Hepatic stellate cell (primary cell): ENCODE measurements around the gene C1orf35.

ENCODE experiments used
- DNase-seq: peaks from one replicate; pipeline ENCODE4 v3.0.0; 2011; ENCODE audit warnings: low spot score

The C1orf35 gene

DNA sequence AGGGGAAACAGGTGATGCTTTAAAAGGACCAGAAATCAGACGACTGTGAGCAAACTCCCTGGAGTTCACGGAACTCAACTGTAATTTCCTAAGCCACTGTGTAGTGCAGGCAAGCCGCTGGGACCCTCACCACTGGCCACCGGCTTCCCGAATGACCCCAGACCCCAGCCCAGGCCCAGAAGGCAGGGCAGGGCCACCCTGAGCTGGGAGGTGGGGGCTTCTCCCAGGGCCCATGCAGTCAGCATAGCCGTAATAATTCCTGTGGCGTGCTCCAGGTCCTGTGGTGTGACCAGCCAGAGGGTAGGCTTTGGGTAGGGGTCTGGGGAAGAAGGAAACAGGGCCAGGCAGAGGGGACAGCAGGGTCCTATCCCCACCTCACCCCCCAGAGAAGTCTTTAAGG, 24.1 kb downstream of the C1orf35 start:
- DNase-seq = no peak

DNA sequence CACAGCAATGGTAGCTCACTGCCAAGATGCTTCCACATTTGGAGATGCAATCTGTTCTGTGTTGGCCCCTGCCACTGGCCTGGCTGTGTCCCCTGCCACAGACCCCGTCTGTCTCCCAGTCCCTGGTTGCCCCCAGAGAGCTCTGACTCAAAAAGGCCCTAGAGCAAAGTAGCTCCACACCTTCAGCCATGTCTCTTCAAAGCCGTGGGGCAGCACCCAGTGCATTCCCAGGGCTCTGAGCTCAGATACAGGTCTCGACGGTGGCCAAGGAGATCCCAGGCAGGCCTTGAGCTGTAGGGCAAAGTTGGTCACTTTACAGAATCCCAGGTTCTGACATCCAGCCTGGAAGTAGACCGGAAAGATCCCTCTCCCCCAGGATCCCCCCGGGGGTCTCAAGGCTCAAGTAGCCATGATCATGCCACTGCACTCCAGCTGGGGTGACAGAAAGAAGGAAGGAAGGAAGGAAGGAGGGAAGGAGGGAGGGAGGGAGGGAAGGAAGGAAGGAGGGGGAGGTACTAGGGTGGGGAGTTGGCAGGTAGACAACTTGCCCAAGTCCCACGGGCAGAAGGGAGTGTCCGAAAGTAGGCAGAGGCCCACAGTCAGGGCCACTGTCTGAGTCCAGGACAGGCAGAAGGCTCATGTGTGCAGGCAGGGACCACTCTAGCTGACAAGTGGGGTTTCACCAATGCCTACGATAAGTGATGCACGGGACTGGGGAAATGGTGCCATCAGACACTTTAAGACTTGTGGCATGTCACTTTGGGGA, 25.4 kb downstream of the C1orf35 start:
- no peak for DNase-seq

DNA sequence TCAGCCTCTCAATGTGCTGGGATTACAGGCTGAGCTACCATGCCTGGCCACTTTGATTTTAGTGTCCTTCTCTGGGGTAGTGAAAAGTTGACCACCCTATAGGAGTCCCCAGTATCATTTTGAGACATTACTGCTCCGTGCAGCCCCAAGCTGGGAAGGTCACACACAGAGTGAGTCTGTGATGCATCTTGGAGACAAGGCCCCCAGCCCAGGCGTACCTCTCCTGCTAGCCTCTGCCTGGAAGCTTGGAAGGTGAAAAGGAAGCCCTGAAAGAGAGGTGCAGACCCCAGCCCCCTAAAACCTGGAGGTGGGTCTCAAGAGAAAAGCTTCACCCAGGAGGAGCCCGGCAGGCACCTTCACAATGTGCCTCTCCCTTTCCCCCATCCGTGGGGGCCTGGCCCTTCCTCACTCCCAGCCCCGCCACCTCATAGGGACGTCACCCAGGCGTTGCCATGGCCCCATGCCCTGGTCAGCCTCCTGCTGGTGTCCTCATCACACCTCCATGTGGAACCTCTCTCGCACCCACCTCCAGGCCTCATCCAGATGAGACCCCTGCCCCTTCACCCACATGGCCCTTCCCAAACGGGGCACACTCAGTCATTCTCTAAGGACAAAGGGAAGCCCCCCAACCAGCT, 26.2 kb downstream of the C1orf35 start:
- no peak for DNase-seq

DNA sequence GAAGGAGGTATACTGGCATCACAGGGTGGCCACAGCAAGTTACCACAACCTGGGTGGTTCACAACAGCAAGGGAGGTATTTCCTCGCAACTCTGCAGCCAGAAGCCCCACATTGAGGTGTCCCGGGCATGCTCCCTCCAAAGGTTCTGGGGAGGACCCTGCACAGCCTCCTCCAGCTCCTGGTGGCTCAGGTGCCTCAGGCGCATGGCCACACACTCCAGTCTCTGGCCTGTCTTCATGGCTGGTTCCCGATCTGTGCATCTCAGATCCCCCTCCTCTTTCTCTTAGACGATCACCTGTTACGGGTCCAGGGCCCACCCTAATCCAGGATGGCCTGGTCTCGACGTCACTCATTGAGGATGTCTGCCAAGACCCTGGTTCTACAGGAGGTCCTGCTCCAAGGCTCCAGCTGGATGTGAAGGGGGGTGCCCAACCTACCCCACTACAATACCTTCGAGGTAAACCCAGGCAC, 27.3 kb downstream of the C1orf35 start:
- DNase-seq = no peak

DNA sequence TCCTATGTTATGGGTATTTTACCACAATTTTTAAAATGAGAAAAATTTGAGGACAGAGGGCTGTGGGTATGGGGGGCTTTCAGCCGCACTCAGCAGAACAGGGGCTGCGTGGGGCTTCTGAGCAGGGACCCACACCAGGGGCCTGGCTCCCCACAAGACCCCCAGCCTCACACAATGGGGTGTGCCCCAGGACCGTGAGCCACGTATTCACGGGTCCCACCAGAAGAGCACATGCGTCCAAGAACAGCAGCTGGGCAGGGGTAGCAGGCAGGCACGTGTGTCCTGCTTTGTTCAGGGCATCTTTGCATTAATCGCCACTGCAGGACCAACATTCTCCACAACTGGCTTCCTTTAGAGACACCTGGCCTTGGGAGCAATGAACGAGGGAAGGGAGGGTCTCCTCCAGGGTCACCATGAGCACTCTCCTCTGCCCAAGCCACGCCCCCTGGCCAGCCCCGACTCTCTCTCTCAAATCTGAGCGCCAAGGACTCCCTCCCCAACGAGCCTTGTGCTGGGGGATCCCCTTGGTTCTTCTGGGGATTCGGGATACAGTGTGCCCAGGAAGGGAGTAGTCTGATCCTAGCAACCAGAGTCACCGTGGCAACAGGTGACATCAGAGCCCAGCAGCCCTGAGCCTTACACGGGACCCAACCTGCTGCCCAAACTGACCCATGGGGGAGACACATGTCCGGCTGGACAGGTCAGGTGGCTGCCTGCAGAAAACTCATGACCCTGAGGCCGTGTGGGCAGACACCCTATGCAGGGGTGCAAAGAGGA, 28.0 kb downstream of the C1orf35 start:
- no peak for DNase-seq

DNA sequence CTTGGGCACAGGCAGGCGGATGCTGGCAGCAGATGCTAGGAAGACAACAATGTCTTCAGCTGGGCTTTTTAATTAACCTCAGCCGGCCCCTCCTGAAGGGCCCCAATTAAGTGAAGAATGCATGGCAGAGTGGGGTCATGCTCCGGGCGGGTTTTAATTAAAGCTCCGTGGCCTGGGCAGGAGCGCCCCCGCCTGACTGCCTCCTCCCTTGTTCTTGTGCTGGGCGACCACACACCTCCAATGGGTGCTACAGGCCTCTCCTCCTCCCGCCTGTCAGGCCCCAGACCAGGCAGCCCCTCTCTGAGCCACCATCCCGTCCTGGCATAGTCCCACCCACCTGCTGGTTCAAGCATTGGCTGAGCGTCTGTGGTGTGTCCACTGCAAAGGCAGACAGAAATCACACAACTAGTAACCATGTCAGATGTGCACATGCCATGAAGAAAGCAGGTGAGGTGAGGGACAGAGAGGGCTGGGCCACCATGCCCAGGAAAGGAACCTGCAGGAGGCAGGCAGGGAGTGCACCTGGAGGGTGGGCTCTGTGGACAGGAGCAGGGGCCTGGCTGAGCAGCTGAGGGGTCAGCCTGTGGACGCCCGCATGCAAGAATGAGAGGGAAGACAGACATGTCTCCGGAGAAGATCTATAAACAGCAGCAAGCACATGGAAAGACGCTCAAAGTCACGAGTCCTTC, 29.1 kb downstream of the C1orf35 start:
- DNase-seq = no peak

DNA sequence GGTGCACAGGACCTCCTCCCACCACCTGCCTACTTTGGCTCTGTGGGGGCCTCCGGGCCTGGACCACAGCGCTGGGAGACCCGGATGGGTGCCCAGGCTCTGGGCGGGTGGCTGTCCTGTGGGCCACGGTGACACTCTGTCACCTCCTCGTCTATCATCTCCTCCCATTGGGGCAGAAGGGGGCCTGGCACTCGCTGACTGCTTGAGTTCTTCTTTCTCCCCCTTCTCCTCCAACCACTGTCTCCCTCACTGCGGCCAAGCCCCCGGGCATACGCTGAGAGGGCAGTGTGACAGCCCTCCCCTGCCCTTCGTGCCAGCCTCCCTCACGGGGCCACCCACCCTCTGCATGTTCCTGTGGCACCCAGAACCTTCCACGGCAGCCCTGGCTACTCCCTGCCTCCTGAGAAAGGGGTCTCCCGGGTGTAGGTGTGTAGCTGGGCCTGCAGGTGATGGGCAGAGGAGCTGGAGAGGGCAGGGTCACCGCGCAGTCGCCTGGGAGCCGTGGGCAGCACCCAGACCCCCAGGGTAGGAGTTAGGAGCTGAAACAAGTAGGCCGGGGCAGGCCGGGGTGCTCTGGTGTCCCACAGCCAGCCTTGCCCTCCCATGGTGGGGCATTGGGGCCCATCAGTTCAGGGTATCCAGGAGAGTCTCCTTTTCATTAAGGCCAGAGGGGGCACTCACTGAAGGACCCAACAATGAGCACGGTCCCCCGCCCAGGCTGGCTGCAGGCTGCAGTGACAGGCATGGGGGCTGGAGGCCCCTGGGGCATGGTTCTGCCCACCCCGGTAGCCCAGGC, 29.9 kb downstream of the C1orf35 start:
- DNase-seq = no peak

DNA sequence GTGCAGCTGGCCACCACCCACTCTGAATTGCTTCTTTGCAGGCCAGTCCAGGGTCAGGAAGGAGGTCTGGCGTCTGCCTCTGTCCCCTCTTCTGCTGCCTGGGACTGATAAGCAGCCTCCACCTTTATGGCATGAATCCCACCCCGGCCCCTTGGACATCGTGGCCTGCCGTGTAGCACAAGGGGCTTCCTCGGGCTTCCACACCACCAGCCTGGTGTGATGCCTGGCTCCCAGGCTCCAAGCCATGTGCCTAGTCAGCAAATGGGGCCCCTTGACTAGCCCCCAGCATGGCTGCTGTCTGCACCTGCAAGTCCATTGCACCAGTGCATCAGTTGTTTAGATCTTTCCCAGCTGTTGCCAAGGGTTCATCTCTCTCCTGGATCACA, 30.5 kb downstream of the C1orf35 start:
- no peak for DNase-seq

DNA sequence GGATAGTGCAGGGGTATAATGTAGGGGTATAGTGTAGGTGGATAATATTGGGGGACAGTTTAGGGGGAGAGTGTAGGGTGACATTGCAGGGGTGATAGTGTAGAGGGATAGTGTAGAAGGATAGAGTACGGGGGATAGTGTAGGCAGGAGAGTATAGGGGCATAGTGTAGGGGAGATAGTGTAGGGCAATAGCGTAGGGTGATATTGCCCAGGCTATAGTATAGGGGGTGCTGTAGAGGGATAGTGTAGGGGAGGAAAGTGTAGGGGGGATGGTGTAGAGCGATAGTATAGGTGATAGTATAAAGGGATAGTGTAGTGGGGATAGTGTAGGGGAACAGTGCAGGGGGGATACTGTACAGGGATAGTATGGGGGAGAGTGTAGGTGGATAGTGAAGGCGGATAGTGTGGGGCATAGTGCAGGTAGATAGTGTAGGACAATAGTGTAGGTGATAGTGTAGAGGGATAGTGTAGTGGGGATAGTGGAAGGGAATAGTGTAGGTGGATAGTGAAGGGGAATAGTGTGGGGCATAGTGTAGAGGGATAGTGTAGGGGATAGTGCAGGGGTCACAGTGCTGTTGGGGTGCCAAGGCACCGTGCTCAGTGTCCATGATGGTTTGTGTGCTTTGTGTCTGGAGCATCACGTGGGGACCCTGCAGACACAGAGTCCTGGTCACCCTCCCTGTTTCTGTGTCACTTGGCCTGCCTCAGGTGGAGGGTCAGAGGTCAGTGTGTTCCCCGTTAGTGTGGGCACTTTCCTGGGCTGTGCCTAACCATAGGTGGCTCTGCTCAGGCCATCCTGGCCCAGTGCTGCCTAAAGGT, 31.1 kb downstream of the C1orf35 start:
- DNase-seq = no peak

DNA sequence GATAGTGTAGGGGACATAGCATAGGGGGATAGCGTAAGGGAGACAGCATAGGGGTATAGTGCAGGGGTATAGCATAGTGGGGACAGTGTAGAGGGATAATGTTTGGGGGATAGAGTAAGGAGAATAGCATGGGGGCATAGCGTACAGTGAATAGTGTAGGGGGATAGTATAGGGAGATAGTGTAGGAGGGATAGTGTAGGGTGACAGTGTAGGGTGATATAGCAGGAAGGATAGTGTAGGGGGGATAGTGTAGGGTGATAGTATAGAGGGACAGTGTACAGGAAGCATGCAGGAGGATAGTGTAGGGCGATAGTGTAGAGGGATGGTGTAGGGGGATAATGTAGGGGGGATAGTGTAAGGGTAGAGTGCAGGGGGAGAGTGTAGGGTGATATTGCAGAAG, 32.3 kb downstream of the C1orf35 start:
- no peak for DNase-seq

DNA sequence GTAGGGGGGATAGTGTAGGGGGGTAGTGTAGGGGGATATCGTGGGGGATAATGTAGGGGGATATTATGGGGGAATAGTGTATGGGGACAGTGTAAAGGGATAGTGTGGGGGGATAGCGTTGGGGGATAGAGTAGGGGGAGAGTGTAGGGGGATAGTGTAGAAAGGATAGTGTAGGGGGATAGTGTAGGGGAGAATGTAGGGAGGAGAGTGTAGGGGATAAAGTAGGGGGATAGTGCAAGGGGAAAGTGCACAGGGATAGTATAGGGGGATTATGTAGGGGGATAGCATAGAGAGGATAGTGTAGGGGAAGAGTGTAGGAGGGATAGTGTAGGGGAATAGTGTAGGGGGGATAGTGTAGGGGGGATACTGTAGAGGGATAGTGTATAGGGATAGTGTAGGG, 33.0 kb downstream of the C1orf35 start:
- DNase-seq = no peak

DNA sequence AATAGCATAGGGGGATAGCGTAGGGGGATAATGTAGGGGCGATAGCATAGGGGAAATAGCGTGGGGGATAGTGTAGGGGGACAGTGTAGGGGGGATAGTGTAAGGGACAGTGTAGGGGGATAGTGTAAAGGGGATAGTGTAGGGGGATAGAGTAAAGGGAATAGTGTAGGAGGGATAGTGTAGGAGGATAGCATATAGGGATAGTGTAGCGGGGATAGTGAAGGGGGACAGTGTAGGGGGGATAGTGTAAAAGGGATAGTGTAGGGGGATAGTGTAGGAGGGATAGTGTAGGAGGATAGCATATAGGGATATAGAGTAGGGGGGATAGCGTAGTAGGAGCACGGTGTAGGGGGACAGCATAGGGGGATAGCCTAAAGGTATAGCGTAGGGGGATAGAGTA, 34.8 kb downstream of the C1orf35 start:
- DNase-seq = no peak

DNA sequence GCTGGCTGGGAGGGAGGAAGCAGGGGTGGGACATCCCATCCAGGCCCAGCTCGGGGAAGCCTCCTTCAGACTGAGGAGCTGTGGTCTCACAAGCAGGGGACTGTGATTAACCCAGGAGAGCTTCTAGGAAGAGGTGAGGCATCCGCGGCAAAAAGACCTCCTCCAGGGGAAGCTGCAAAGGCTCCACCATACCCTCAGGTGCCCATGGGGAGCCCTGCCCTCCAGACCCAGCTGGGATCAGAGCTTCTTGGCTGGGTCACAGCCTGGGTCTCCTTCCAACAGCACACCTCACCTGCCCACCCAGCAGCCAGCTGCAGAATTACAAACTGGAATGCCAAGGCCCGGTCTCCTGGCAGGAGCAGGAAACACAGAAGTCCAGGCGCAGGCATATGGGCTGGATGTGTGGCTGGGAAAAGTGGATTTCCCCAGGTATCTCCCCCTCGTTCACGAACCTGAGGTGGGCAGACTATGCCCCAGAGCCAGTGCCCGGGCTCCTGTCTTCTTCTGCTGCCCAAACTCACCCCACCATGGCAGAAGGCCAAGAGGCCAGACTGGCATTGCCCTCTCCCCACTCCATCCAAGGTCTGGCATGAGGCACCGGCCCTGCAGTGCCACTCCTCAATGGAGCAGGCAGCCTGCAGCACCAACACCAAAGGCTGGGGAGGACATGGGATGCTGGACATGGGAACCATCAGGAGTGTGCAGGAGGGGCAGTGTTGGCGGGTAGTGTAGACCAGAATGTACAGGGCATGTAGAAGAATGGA, 36.1 kb downstream of the C1orf35 start:
- DNase-seq = no peak

DNA sequence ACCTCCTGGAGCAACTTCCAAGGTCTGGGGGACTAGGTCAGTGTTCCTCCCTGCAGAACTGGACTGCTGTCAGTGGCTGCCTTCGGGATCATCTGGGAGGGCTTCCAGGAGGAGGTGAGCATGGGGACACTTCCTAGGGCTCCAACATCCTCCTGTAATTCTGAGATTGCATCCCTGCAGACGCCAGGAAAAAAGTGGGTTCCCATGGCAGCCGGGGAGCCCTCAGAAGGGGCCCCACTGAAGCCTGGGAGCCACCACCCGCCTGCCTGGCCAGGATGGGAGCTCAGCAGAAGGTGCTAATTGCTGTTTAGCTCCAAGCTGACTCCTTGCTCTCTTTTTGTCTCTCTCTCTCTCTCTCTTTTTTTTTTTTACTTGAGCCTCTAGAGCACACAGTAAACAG, 36.7 kb downstream of the C1orf35 start:
- DNase-seq = no peak

DNA sequence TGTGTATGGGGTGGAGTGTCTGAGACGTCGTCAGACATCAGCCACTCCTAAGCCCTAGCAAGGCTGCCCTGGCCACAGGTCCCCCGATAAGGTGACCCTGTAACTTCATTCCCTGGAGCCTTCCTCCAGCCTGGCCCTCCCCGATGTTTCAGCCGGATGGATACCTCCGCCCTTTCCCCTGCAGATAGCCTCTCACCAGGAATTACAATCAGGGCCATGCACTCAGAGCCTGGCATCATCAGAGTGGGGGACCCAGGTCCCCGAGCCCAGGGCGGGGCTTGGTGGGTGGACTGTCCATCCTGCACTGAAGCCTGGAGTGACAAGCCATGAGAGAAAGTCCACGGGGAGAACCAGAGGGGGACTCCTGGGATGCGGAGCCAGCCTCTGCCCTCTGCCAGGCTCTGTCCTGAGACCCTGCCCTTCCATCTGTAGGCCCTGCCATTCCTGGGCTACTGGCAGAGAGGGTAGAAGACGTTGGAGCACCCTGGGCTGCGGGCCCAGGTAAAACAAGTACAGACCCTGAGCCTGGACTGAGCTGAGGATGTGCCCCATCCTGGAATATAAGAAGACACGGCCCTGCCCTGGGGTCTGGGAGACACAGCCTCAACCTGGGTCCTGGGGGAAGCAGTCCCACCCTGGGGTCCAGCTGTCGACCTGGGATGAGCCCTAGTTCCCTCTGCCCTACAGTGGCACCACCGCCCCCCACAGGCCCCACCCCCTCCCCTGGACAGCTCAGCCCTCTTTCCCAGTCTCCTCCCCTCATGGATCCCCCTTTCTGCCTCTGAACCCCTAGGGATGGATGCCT, 37.4 kb downstream of the C1orf35 start:
- no peak for DNase-seq

DNA sequence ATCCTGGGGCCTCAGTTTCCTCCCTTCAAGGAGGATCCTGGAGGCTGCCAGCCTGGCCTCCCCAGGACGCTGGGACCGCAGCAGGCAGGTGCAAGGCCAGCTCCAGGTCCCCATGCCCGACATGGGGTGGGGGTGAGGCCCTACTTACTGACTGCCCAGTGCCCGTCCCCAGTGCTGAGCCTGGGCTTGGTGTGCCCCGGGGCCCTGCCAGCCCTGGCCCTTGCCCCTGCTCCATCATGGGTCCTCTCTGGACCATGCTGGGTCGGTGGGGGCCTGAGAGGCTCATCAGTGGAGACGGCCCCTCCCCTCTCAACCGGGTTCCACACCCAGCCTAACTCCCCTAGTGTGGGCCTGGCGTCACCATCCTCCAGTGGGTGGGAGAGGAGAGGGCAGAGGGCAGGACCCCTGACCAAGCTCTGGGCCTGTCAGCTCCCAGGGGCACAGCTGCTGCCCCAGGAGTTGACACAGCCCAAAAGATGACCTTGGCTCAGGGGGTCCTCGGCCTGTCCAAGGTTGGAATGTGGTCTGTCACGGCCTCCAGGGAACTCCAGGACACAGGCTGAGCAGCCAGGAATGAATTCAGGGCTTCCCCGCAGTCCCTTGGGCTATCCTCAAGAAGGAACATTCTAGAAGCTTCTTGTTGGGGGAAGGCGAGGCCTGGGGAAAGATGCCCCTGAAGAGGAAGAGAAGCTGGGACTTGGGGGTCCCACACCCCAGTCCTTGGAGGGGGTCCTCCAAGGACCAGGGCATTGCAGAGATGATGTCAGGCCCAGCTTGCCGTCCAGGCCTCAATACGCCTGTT, 38.2 kb downstream of the C1orf35 start:
- DNase-seq = no peak

DNA sequence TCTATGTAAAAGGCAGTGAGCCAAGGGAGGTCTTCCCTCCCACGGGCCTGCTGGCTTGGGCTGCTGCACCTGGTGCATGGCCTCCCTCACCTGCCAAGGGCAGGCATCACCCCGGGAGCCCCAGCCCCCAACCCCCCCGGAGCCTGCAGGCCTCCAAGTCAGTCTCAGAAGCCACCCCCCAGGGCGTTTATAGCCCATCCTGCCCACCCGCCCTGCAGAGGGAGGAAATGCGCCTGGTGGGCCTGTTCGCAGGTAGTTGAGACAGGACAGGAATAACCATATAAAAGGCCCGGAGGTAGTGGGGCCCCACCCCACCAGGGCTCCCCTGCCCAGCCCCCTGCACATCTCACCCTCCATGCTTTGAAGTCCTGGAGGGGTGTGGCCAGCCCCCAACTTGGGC, 38.8 kb downstream of the C1orf35 start:
- DNase-seq = no peak
